ENCODE results near the gene SSRP1.

The SSRP1 gene

DNA sequence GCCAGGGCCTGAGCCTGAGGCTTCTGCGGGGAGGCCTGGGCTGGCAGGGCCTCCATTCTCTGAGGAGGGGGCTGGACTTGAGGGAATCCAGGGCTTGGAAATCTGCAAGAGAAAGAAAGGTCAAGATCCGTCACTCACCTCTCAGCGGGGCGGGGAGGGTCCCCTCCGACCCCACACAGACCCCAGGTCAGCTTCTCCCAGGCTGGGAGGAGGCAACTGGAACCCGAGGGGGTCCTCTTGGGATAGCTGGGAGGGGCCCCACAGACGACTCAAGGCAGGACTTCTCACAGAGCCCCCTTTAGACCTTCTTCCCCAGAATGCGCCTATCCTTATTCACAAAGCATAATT lies 21.9 kb downstream of the SSRP1 start:
- no peak for DNase-seq

GRCh38 chr11:57313071-57313787 lies 22.5 kb downstream of the SSRP1 start:
- DNase-seq = no peak

- DNase-seq = no peak
These were observed 23.1 kb downstream of the SSRP1 start for GRCh38 chr11:57312511-57313021.

DNA sequence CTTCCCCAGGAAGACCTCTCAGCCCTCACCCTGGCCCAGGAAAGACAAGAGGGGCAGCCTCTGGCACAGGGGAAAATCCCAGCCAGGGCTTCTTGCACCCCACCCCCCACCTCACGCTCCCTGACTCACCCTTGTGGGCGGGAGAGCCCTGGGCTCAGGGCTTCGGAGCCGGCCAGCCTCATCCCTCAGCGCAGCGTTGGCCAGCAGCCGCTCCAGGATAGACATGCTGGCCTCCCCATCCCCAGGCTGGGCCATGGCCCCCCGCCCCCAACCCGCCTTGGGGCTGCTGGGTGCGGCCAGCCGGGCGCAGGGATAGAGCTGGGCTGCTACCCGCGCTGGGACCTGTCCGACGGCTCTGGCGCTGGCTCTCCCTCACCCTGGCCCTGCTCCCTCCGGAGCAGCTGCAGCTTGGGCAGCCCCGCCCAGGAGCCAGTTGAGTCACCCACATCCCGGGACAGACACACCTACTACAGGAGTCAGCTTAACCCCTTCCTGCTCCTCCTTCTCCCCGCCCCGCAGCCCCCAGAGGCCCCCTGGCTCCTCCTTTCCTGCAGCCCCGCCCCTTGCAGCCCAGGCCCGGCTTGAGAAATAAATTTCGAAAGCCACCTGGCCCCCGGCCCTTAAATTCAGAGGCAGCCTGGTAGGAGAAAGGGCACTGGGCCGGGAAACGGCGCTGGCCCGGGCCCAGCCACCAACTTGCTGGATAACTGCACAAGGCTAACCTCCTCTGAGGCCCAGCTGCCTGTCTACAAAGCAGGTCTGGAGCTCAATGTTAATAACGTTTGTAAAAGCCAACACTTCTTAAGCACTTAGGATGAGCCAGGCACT lies 24.4 kb downstream of the SSRP1 start:
- peak; percentile 82 for DNase-seq

DNA sequence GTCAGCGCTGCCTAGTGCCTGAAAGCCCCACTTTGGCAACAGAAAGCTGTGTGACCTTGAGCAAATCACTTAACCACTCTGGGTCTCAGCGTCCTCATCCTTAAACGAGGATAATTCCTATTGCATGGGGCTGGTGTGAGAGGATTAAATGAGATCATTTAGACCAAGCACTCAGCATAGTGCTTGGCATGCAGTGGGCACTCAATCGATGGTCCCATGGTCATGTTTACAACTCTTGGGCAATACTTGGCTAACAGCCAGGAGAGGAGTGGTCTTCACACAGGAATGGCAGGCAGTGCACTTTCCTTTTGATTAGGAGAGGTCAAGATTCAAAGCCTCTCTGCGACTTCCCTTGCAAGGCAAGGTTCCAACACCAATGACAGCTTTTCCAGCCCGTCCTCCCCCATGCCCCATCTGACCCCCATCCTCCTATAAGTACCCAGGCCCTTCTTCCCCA lies 25.0 kb downstream of the SSRP1 start:
- peak; percentile 51 for DNase-seq

- no peak for DNase-seq
These were observed 25.6 kb downstream of the SSRP1 start for GRCh38 chr11:57310091-57310490.

DNA sequence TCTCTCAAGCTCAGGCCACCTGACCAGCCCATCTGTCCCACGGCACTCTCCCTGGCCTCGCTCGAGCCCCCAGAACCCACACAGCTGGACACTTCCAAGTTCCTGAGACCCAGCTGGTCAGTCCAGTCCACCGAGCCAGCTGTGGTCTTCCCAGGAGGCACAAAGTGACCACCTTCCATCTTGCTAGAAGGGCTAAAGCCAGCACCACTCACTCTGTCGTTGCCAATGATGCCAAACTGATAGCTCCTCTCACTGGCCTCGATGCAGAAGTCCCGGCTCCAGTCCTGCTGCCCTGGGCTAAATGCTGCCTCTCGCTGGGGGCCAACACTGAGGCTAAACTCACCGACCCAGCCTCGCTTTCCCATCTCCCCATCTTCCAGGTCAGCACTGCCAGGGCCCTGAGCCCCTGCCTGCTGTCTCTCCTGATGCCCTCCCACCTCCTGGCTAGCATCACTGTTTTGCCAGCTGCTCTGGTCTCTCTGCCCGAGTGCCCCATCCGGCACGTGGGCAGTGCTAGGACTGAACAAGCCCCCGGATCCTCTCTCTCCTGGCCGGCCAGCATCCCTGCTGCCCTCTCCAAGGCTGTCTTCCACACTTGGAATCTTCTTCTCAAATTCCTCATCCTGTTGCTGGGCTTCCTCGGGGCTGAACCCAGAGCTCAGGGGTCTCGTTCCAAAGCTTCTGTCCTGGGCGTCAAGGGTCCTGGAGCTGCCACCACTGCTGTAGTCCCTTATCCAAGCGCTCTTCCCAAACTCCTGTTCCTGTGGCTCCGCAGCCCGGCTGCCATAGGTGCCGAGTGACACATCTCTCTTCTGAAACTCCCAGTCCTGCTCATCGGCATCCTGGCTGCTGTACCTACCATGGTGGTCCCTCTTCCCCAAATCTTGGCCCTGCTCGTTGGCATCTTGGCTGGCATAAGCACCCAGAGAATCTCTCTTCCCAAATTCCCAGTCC lies 26.3 kb downstream of the SSRP1 start:
- DNase-seq = no peak

DNA sequence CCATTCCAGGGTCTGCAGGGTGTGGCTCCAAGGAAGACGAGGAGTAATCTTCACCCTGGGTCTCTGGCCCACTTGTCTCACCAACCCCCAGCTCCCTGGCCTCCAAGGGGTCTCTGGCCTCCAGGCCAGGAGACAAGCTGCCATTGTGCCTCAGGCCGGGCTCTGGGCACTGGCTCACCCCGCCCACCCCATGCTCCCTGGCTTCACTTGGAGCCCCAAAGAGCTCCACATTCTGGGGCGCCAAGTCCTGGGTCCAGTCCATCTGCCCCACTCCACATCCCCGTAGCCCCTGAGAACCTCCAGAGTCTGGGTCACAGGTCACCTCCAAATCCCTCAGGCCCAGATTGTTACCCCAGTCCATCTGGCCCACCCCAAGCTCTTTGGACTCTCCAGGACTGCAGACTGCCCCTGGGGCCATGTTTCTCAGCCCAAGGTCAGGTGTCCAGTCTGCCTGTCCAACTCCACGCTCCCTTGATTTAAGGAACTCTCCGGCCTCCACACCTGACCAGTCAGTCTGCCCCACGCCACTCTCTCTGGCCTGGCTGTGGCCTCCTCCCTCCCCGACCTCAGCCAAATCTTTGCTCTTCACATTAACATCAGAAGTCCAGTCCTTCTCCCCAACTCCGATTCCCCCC lies 27.1 kb downstream of the SSRP1 start:
- DNase-seq = no peak

- DNase-seq = no peak
These were observed 27.9 kb downstream of the SSRP1 start for GRCh38 chr11:57307666-57308270.

DNA sequence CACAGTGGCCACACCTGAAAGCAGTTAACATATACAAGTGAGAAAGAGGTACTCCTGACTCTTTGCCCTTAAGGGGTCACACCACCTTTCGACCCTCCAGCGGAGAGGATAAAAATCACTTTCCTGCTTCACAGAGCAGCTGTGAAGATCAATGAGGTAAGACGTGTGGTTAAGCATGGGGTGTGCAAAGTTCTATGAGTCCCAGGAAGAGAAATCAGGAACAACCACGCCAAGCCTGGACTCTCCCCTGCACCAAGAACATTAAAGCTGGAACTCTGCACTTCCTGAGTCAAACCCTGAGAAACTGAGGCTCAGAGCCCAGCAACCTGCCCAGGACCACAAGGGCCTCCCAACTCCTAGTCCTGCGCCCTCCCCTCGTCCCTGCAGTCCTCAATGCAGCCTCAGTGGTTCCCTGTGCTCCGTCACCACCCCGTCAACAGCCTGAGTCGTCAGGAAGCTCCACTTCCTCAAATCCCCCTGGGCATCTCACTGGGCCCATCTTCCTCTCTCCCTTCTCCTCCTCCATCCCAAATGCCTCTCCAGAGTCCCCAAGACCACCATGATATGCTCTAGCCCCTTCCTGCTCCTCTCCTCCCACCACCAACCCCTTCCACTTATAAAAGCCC lies 28.6 kb downstream of the SSRP1 start:
- DNase-seq = no peak

- DNase-seq = no peak
These were observed 29.4 kb downstream of the SSRP1 start for GRCh38 chr11:57306161-57306876.

DNA sequence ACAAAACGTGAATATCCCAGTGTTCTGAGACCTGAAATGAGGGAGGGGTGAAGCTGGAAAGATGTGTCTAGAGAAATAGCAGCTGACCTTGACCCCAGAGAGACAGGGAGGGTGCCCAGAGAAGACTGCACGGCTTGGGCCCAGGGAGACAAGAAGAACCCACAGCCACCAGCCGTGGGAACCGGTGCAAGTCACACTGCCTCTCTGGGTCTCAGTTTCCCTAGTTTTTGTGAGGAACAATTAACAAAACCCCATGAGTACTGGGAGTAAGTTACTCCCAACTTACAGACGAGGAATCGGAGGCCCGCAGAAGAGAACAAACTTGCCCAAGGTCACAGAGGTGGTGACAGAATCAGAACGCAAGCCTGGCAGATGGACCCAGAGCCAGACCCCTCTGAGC lies 30.2 kb downstream of the SSRP1 start:
- no peak for DNase-seq

GRCh38 chr11:57303990-57304579 lies 31.6 kb downstream of the SSRP1 start:
- DNase-seq = peak; percentile 96

- peak; percentile 61 for DNase-seq
These were observed 32.3 kb downstream of the SSRP1 start for GRCh38 chr11:57303280-57303989.

GRCh38 chr11:57302489-57302888 lies 33.2 kb downstream of the SSRP1 start:
- DNase-seq = no peak

GRCh38 chr11:57301711-57302423 lies 33.8 kb downstream of the SSRP1 start:
- no peak for DNase-seq

- no peak for DNase-seq
These were observed 34.9 kb downstream of the SSRP1 start for GRCh38 chr11:57300785-57301184.

DNA sequence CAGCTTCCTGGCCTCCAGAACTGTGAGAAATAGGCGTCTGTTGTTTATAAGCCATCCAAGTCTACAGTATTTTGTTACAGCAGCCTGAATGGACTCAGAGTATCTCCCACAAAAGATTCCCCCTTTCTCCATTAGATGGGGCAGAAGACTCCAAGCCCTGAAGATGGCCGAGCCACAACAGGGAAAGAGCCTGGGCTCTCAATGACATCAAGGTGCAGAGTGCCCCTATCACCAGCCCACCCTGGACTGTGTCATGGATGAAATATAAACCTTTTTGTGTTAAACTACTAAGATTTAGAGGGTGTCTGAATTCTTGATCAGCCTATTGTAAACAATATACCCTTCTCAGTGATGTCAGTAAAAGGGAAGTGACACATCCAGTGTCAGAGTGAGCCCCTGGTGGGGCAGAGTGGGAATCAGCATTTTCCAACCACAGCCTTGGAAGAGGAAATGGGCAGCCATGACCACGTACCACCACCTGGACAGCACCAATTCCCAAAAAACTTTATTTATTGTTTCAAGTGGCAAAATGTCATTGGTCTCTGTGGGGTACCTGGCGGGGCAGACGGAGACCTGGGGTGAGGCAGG lies 36.4 kb downstream of the SSRP1 start:
- DNase-seq = no peak

DNA sequence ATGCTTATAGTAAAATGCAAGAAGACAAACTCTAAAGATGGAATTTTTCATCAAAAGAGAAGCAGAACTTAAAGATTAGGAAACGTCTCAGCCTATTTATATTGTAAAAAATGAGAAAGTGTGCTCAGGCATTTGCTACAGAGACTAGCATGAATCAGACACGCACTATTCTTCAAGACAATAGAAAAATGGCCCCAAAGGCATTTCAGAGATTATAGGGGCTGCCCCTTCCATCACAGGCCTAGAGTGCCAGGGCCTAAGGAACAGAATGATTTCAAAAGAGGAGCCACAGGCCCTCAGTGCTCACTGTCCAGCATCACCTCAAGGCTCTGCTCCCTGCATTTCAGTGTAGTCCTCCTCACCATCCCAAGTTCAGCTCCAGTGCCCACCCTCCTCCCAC lies 38.5 kb downstream of the SSRP1 start:
- DNase-seq = no peak
